ENCODE data around the gene DUOX1. TPM values are rescaled to one million over a fixed set of nuclear protein-coding genes. Genes with fewer than 3 reads are reported as not detected.

Gene DUOX1
- total and polyA plus RNA-seq, 8 donors, result 6.4 to 265 (median 8.4) TPM

DNA sequence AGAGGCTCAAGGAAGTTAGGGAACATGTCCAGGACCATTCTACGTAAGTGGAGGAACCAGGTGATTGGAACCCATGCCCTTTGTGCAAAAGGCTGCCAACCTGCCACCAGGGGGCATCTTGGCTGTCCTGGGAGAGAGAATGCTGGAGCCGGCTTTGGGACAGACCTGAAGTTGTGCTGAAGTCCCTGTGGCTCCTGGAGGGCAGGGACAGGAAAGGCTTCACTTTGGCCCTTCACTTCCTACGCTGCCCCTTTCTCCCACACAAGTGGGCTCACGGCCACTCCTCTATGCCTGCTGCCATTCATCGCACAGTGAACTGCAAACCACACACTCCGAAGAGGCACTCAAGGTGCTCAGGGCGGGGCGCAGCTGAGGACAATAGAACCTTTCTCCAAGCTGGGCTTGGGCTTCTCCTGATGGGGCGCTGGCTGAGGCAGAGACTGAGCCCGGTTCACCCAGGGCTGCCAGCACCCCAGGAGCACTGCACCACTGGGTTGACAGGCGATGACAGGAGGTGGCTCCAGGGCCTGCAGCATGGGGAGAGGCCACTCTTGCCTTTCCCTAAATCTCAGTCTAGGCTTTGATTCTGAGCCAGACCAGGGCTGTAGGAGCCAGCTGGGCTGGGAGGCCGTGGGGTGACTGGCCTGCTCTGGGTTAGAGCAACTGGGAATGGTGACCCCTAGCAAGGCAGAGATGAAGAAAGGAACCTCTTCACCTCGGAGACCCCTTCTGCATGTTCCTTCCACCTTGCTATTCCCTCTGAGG lies 49.6 kb downstream of the DUOX1 start:
- Histone ChIP-seq H3K27ac (no peak overlapping the region), H3K4me3 (no peak overlapping the region), H3K36me3 (no peaks in the 10 kb centered on the region), H3K27me3 (no peaks in the 10 kb centered on the region), H3K9me3 (no peaks in the 10 kb centered on the region), H3K4me1 (peaks cover 0 to 15% of the 10 kb centered on the region in 2 donors)
- ATAC-seq (peak; percentile 91), DNase-seq (peak in 2 of 4 donors; percentile 75 to 76)
- TF ChIP-seq CTCF (IDR thresholded peaks at IDR 0.05), result peak; percentile 25 to 68
- intact Hi-C loops (cut with DNase I), result no loop called here

- no peaks in the 10 kb centered on the region for H3K9me3 ChIP-seq
- no peak for TF ChIP-seq CTCF (IDR thresholded peaks at IDR 0.05)
- H3K27ac ChIP-seq, result no peak overlapping the region
- peaks cover 0 to 15% of the 10 kb centered on the region in 2 donors for H3K4me1 ChIP-seq
- no peaks in the 10 kb centered on the region for H3K36me3 ChIP-seq
- ATAC-seq, result peak; percentile 6
- no peak overlapping the region for H3K4me3 ChIP-seq
- H3K27me3 ChIP-seq, result no peaks in the 10 kb centered on the region
- DNase-seq, result no peak
- intact Hi-C loops (cut with DNase I), result no loop called here
These were observed 50.4 kb downstream of the DUOX1 start for GRCh38 chr15:45180201-45180600.

GRCh38 chr15:45180648-45181436 lies 51.0 kb downstream of the DUOX1 start:
- peaks cover 0 to 21% of the 10 kb centered on the region in 2 donors for H3K4me1 ChIP-seq
- H3K27ac ChIP-seq, result no peak overlapping the region
- H3K36me3 ChIP-seq, result no peaks in the 10 kb centered on the region
- no peaks in the 10 kb centered on the region for H3K9me3 ChIP-seq
- no peaks in the 10 kb centered on the region for H3K27me3 ChIP-seq
- ATAC-seq, result no peak
- intact Hi-C loops (cut with DNase I), result no loop called here
- H3K4me3 ChIP-seq, result no peak overlapping the region
- no peak for DNase-seq
- TF ChIP-seq CTCF (IDR thresholded peaks at IDR 0.05), result no peak

DNA sequence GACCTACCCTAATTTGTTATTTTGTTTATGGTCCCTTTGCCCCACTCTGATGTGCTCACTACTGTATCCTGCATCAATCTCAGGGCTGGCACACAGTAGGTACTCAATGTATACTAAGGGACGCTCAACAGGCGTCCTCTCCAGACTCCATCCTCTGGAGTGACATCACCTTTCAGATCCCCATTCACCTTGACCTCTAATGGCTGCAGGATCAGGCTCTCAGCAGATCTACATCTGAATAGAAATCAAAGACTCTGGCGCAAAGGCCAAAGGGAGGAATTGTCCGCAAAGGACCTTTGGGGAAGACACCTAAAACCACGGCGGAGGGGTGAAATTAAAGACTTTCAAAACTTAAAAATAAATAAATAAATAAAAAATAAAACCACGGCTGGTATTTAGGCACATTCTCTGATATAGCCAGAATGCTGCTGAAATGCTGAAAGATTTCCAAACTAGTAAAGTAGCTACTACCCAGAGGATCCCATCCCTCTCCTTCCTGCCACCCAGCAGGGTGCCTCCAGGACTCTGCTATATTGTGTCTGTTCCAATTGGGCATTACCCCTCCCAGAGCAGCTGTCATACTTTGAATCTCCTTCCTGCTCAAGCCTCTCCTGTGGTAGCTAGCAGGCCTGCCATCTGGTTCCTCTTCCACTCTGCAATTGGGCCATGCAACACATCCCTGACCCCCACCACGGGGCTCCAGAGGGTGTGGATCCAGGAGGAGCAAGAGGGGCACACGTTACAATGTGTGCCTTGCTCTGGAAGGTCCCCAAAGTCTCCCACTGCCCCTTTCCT lies 51.9 kb downstream of the DUOX1 start:
- H3K27ac ChIP-seq, result no peak overlapping the region
- no peak for TF ChIP-seq CTCF (IDR thresholded peaks at IDR 0.05)
- H3K4me3 ChIP-seq, result no peak overlapping the region
- no peaks in the 10 kb centered on the region for H3K36me3 ChIP-seq
- intact Hi-C loops (cut with DNase I), result no loop called here
- peaks cover 0 to 3% of the 10 kb centered on the region in 2 donors for H3K27me3 ChIP-seq
- ATAC-seq (no peak), DNase-seq (no peak)
- H3K9me3 ChIP-seq, result no peaks in the 10 kb centered on the region
- H3K4me1 ChIP-seq, result peaks cover 5 to 29% of the 10 kb centered on the region in 2 donors

All from left lung (tissue), 10 donors.